HUES6 (cell line): ENCODE results near the gene PARP16.
"Not testable (repeated sequence)": the region's sequence is repeated elsewhere in the genome, so short reads cannot be mapped to it uniquely, and the experiment has no call there.

Experiments
- H3K27ac ChIP-seq: 2 replicates; pipeline ENCODE4 v1.7.0; 2013; ENCODE audit warnings: low read depth, mild to moderate bottlenecking, low read length, inconsistent platforms
- H3K27me3 ChIP-seq: 2 replicates; pipeline ENCODE4 v1.6.1; 2013; ENCODE audit warnings: low read length; ENCODE audit not compliant: control insufficient read depth, insufficient read depth
- H3K36me3 ChIP-seq: 2 replicates; pipeline ENCODE4 v1.6.1; 2013; ENCODE audit warnings: low read length; ENCODE audit not compliant: control insufficient read depth, insufficient read depth
- H3K4me1 ChIP-seq: 2 replicates; pipeline ENCODE4 v1.6.1; 2013; ENCODE audit warnings: low read length; ENCODE audit not compliant: control insufficient read depth, insufficient read depth
- H3K4me3 ChIP-seq: 2 replicates; pipeline ENCODE4 v1.5.1; 2013; ENCODE audit warnings: low read depth, low read length
- H3K9ac ChIP-seq: one replicate; pipeline ENCODE4 v1.6.1; 2013; ENCODE audit warnings: mild to moderate bottlenecking, low read length
- H3K9me3 ChIP-seq: 2 replicates; pipeline ENCODE4 v1.6.1; 2013; ENCODE audit warnings: low read depth, low read length; ENCODE audit not compliant: control insufficient read depth, insufficient read depth

PARP16 gene

GRCh38 chr15:65254356-65254755 lies 32.3 kb downstream of the PARP16 start:
- Histone ChIP-seq H3K4me3 (no peak overlapping the region), H3K9me3 (no peaks in the 10 kb centered on the region), H3K4me1 (peaks cover 8% of the 10 kb centered on the region; the same call in 1 of the 2 replicates), H3K9ac (no peak overlapping the region), H3K36me3 (0 out of 2 replicates have a peak, but pooled peaks cover 2% of the 10 kb centered on the region), H3K27me3 (no peaks in the 10 kb centered on the region), H3K27ac (no peak overlapping the region)

GRCh38 chr15:65249641-65250040 lies 37.0 kb downstream of the PARP16 start:
- Histone ChIP-seq H3K27ac (no peak overlapping the region), H3K4me3 (no peak overlapping the region), H3K9me3 (0 out of 2 replicates have a peak, but pooled peaks cover under 1% of the 10 kb centered on the region), H3K4me1 (peaks cover 18% of the 10 kb centered on the region), H3K36me3 (no peaks in the 10 kb centered on the region), H3K9ac (no peak overlapping the region), H3K27me3 (no peaks in the 10 kb centered on the region)

- H3K4me1 ChIP-seq: peaks cover 13% of the 10 kb centered on the region; the same call in 1 of the 2 replicates
These were observed 38.0 kb downstream of the PARP16 start for GRCh38 chr15:65248511-65249255.

GRCh38 chr15:65246939-65247338 lies 39.7 kb downstream of the PARP16 start:
- Histone ChIP-seq H3K4me1 (peaks cover 13% of the 10 kb centered on the region; the same call in 1 of the 2 replicates), H3K36me3 (no peaks in the 10 kb centered on the region), H3K9ac (no peak overlapping the region), H3K9me3 (0 out of 2 replicates have a peak, but pooled peaks cover 2% of the 10 kb centered on the region), H3K27ac (no peak overlapping the region), H3K27me3 (no peaks in the 10 kb centered on the region), H3K4me3 (no peak overlapping the region)

More at GRCh38 chr15:65248511-65249255, 38.0 kb downstream of the PARP16 start:
- Histone ChIP-seq H3K9me3 (0 out of 2 replicates have a peak, but pooled peaks cover 2% of the 10 kb centered on the region), H3K36me3 (no peaks in the 10 kb centered on the region), H3K4me3 (no peak overlapping the region), H3K27ac (no peak overlapping the region), H3K9ac (no peak overlapping the region), H3K27me3 (no peaks in the 10 kb centered on the region)

GRCh38 chr15:65246026-65246714 lies 40.5 kb downstream of the PARP16 start:
- no peaks in the 10 kb centered on the region for H3K36me3 ChIP-seq
- no peak overlapping the region for H3K27ac ChIP-seq
- no peaks in the 10 kb centered on the region for H3K27me3 ChIP-seq
- H3K9ac ChIP-seq: no peak overlapping the region
- H3K4me3 ChIP-seq: no peak overlapping the region
- peaks cover 13% of the 10 kb centered on the region; the same call in 1 of the 2 replicates for H3K4me1 ChIP-seq
- H3K9me3 ChIP-seq: 0 out of 2 replicates have a peak, but pooled peaks cover 2% of the 10 kb centered on the region

GRCh38 chr15:65245096-65245856 lies 41.4 kb downstream of the PARP16 start:
- no peak overlapping the region for H3K9ac ChIP-seq
- H3K4me3 ChIP-seq: no peak overlapping the region
- 0 out of 2 replicates have a peak, but pooled peaks cover 2% of the 10 kb centered on the region for H3K9me3 ChIP-seq
- no peak overlapping the region for H3K27ac ChIP-seq
- no peaks in the 10 kb centered on the region for H3K27me3 ChIP-seq
- peaks cover 13% of the 10 kb centered on the region; the same call in 1 of the 2 replicates for H3K4me1 ChIP-seq
- no peaks in the 10 kb centered on the region for H3K36me3 ChIP-seq

- no peaks in the 10 kb centered on the region for H3K36me3 ChIP-seq
- peaks cover 13% of the 10 kb centered on the region; the same call in 1 of the 2 replicates for H3K4me1 ChIP-seq
- H3K27ac ChIP-seq: no peak overlapping the region
- H3K9ac ChIP-seq: no peak overlapping the region
- no peaks in the 10 kb centered on the region for H3K27me3 ChIP-seq
- 0 out of 2 replicates have a peak, but pooled peaks cover 2% of the 10 kb centered on the region for H3K9me3 ChIP-seq
- no peak overlapping the region for H3K4me3 ChIP-seq
These were observed 42.0 kb downstream of the PARP16 start for GRCh38 chr15:65244638-65245037.

GRCh38 chr15:65236443-65236842 lies 50.2 kb downstream of the PARP16 start:
- not testable (repeated sequence) for H3K9ac ChIP-seq, H3K27me3 ChIP-seq, H3K4me1 ChIP-seq, H3K4me3 ChIP-seq, H3K27ac ChIP-seq, H3K36me3 ChIP-seq, H3K9me3 ChIP-seq

- Histone ChIP-seq H3K9ac (no peak overlapping the region), H3K36me3 (no peaks in the 10 kb centered on the region), H3K27ac (no peak overlapping the region), H3K27me3 (no peaks in the 10 kb centered on the region), H3K4me3 (no peak overlapping the region), H3K9me3 (no peaks in the 10 kb centered on the region), H3K4me1 (no peaks in the 10 kb centered on the region)
These were observed 53.0 kb downstream of the PARP16 start for GRCh38 chr15:65233696-65234095.

- Histone ChIP-seq H3K4me1 (peaks cover 11% of the 10 kb centered on the region; the same call in 1 of the 2 replicates), H3K9me3 (no peaks in the 10 kb centered on the region), H3K4me3 (no peak overlapping the region), H3K27ac (no peak overlapping the region), H3K27me3 (no peaks in the 10 kb centered on the region), H3K9ac (no peak overlapping the region), H3K36me3 (no peaks in the 10 kb centered on the region)
These were observed 54.2 kb downstream of the PARP16 start for GRCh38 chr15:65232520-65232919.
